NCI-H82 treated with DMSO at 0.1 percent for 48 hours (cell line): ENCODE measurements around the gene SLC6A19.

Source experiments
- DNase-seq: peaks from one replicate; lab custom pipeline; 2025; ENCODE audit not compliant: unreplicated experiment; lab: John Stamatoyannopoulos, UW

The SLC6A19 gene

GRCh38 chr5:1241509-1242080, 40.2 kb downstream of the SLC6A19 start:
- no peak for DNase-seq

GRCh38 chr5:1242733-1243486, 41.5 kb downstream of the SLC6A19 start:
- no peak for DNase-seq

- no peak for DNase-seq
Observed at GRCh38 chr5:1243487-1244130, 42.2 kb downstream of the SLC6A19 start.

- no peak for DNase-seq
Observed at GRCh38 chr5:1244255-1244654, 42.9 kb downstream of the SLC6A19 start.

- DNase-seq, result no peak
Observed at GRCh38 chr5:1244976-1245375, 43.6 kb downstream of the SLC6A19 start.

GRCh38 chr5:1245905-1246576, 44.6 kb downstream of the SLC6A19 start:
- DNase-seq, result no peak

- DNase-seq, result no peak
Observed at GRCh38 chr5:1246711-1247431, 45.5 kb downstream of the SLC6A19 start.

GRCh38 chr5:1247811-1248210, 46.4 kb downstream of the SLC6A19 start:
- DNase-seq, result no peak

GRCh38 chr5:1249366-1250280, 48.2 kb downstream of the SLC6A19 start:
- no peak for DNase-seq

- peak; percentile 70 for DNase-seq
Observed at GRCh38 chr5:1251678-1252580, 50.5 kb downstream of the SLC6A19 start.

- no peak for DNase-seq
Observed at GRCh38 chr5:1252681-1253080, 51.3 kb downstream of the SLC6A19 start.

GRCh38 chr5:1253456-1254105, 52.2 kb downstream of the SLC6A19 start:
- DNase-seq, result no peak

GRCh38 chr5:1254196-1254595, 52.8 kb downstream of the SLC6A19 start:
- no peak for DNase-seq

- no peak for DNase-seq
Observed at GRCh38 chr5:1255081-1255561, 53.7 kb downstream of the SLC6A19 start.

- no peak for DNase-seq
Observed at GRCh38 chr5:1256776-1257175, 55.4 kb downstream of the SLC6A19 start.

- no peak for DNase-seq
Observed at GRCh38 chr5:1257363-1257762, 56.0 kb downstream of the SLC6A19 start.

GRCh38 chr5:1257841-1258240, 56.4 kb downstream of the SLC6A19 start:
- DNase-seq, result no peak

GRCh38 chr5:1259806-1260480, 58.5 kb downstream of the SLC6A19 start:
- DNase-seq, result no peak
